ENCODE data around the gene PLEKHN1. TPM values are rescaled to one million over a fixed set of nuclear protein-coding genes. Genes with fewer than 3 reads are reported as not detected.

PLEKHN1 gene
- total RNA-seq, 1 experiment from 2014 or later: not detected

- H3K27me3 ChIP-seq (replicated peaks; ENCODE audit: insufficient read depth, low read depth, low read length, poor library complexity): no peaks in the 10 kb centered on the region
- ChIA-PET POLR2A (ENCODE audit: low non-redundant PET) (no interaction called here), CTCF (no interaction called here)
- no peak overlapping the region for H3K27ac ChIP-seq (ENCODE audit: low read depth, low read length, poor library complexity, severe bottlenecking)
- H3K9me3 ChIP-seq (ENCODE audit: low read depth, low read length, poor library complexity, severe bottlenecking): no peaks in the 10 kb centered on the region
- TF ChIP-seq, protein P1, sequence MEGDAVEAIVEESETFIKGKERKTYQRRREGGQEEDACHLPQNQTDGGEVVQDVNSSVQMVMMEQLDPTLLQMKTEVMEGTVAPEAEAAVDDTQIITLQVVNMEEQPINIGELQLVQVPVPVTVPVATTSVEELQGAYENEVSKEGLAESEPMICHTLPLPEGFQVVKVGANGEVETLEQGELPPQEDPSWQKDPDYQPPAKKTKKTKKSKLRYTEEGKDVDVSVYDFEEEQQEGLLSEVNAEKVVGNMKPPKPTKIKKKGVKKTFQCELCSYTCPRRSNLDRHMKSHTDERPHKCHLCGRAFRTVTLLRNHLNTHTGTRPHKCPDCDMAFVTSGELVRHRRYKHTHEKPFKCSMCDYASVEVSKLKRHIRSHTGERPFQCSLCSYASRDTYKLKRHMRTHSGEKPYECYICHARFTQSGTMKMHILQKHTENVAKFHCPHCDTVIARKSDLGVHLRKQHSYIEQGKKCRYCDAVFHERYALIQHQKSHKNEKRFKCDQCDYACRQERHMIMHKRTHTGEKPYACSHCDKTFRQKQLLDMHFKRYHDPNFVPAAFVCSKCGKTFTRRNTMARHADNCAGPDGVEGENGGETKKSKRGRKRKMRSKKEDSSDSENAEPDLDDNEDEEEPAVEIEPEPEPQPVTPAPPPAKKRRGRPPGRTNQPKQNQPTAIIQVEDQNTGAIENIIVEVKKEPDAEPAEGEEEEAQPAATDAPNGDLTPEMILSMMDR (conservative IDR thresholded peaks at IDR 0.05; ENCODE audit: low read depth, low read length): no peak
- no peak for TF ChIP-seq EZH2 (IDR thresholded peaks at IDR 0.05; ENCODE audit: borderline replicate concordance, low read depth, low read length, poor library complexity, severe bottlenecking)
- BruUV-seq (replicated peaks): no TSS peak
- no peak for DNase-seq (ENCODE audit: low spot score)
- intact Hi-C loops (cut with micrococcal nuclease; ENCODE audit: unreplicated experiment): no loop called here
- H3K4me1 ChIP-seq (ENCODE audit: insufficient read depth, low read length, poor library complexity, severe bottlenecking): peaks cover 12% of the 10 kb centered on the region
- H3K36me3 ChIP-seq (ENCODE audit: insufficient read depth, low read length, poor library complexity, severe bottlenecking): peaks cover 78% of the 10 kb centered on the region
- no peak overlapping the region for H3K4me3 ChIP-seq (ENCODE audit: low read depth, low read length, poor library complexity, severe bottlenecking)
Observed at GRCh38 chr1:953524-954320, 12.6 kb upstream of the PLEKHN1 start.

DNA sequence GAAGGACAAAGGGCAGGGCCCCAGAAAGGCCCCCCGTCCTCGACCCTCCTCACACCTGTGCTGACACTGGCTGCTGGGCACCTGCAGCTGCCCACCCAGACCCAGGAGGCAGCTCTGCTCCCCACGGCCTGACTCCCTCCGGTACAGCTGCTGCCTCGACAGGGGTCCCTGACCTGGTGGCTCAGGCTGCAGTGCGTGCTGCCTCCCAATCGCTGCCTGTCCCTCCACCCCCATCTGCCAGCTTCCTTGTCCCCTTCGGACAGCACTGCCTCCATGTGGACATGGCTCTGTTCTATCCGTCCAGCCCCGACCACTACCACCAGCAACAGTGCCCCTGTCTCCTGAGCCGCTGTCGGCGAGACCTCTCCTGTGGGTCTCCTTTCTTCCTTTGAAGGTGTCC is 11.4 kb upstream of the PLEKHN1 start:
- intact Hi-C loops (cut with micrococcal nuclease; ENCODE audit: unreplicated experiment): no loop called here
- no peaks in the 10 kb centered on the region for H3K27me3 ChIP-seq (replicated peaks; ENCODE audit: insufficient read depth, low read depth, low read length, poor library complexity)
- no peaks in the 10 kb centered on the region for H3K9me3 ChIP-seq (ENCODE audit: low read depth, low read length, poor library complexity, severe bottlenecking)
- BruUV-seq (replicated peaks): no TSS peak
- ChIA-PET POLR2A (ENCODE audit: low non-redundant PET) (no interaction called here), CTCF (interaction anchor here (1.3 kb wide), 1 partner anchor 50 kb away, joined by 4 read pairs; no protein-coding TSS in a partner anchor)
- H3K36me3 ChIP-seq (ENCODE audit: insufficient read depth, low read length, poor library complexity, severe bottlenecking): peaks cover 66% of the 10 kb centered on the region
- H3K4me1 ChIP-seq (ENCODE audit: insufficient read depth, low read length, poor library complexity, severe bottlenecking): peaks cover 12% of the 10 kb centered on the region
- H3K4me3 ChIP-seq (ENCODE audit: low read depth, low read length, poor library complexity, severe bottlenecking): no peak overlapping the region
- no peak for DNase-seq (ENCODE audit: low spot score)
- no peak overlapping the region for H3K27ac ChIP-seq (ENCODE audit: low read depth, low read length, poor library complexity, severe bottlenecking)
- no peak for TF ChIP-seq EZH2 (IDR thresholded peaks at IDR 0.05; ENCODE audit: borderline replicate concordance, low read depth, low read length, poor library complexity, severe bottlenecking)
- TF ChIP-seq, protein P1 (conservative IDR thresholded peaks at IDR 0.05; ENCODE audit: low read depth, low read length): no peak

- H3K27me3 ChIP-seq (replicated peaks; ENCODE audit: insufficient read depth, low read depth, low read length, poor library complexity): no peaks in the 10 kb centered on the region
- no peak overlapping the region for H3K4me3 ChIP-seq (ENCODE audit: low read depth, low read length, poor library complexity, severe bottlenecking)
- peaks cover 12% of the 10 kb centered on the region for H3K4me1 ChIP-seq (ENCODE audit: insufficient read depth, low read length, poor library complexity, severe bottlenecking)
- POLR2A ChIA-PET (ENCODE audit: low non-redundant PET): no interaction called here
- H3K36me3 ChIP-seq (ENCODE audit: insufficient read depth, low read length, poor library complexity, severe bottlenecking): peaks cover 60% of the 10 kb centered on the region
- no TSS peak for BruUV-seq (replicated peaks)
- intact Hi-C loops (cut with micrococcal nuclease; ENCODE audit: unreplicated experiment): no loop called here
- no peak for TF ChIP-seq EZH2 (IDR thresholded peaks at IDR 0.05; ENCODE audit: borderline replicate concordance, low read depth, low read length, poor library complexity, severe bottlenecking)
- TF ChIP-seq, protein P1 (conservative IDR thresholded peaks at IDR 0.05; ENCODE audit: low read depth, low read length): no peak
- no peak for DNase-seq (ENCODE audit: low spot score)
- H3K9me3 ChIP-seq (ENCODE audit: low read depth, low read length, poor library complexity, severe bottlenecking): no peaks in the 10 kb centered on the region
- H3K27ac ChIP-seq (ENCODE audit: low read depth, low read length, poor library complexity, severe bottlenecking): no peak overlapping the region
- CTCF ChIA-PET: interaction anchor here (1.3 kb wide), 1 partner anchor 50 kb away, joined by 4 read pairs; no protein-coding TSS in a partner anchor
Observed at GRCh38 chr1:955474-955873, 10.8 kb upstream of the PLEKHN1 start.

Data from A673 (cell line).